ENCODE results near the gene UST.

Gene UST

DNA sequence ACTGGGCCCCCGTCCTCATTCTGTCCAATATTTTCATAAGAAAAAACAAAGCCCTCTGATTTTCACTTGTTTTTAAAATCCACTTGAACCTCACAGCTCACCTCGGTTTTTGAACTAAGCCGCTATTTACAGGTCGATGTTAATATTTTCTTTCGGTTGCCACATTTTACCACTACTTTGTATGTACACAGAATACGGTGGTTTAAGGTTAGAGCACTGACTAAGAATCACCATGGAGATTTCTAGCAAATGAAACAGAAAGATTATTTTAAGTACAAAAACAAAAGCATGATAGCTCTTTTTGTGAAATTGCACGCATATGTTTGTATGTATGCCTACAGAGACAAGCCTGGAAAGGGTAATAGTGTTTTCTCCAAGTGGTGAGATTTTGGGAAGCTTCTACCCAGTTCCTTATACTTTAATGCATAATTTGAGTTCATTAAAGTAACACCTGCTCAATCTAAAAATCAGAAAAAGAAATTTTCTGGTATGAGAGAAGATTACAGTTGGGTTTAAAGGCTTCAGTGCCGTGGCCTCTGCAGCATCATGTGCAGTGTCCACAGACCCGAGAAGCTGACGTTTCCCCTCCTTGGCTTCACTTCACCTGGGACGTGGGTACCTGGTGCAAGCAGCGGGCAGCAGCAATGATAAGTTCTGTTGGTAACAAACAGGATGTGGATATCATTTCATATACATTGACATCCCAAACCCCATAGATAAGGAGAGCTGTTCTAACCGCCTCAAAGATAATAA is 144.0 kb downstream of the UST start:
- TF ChIP-seq, protein P1, sequence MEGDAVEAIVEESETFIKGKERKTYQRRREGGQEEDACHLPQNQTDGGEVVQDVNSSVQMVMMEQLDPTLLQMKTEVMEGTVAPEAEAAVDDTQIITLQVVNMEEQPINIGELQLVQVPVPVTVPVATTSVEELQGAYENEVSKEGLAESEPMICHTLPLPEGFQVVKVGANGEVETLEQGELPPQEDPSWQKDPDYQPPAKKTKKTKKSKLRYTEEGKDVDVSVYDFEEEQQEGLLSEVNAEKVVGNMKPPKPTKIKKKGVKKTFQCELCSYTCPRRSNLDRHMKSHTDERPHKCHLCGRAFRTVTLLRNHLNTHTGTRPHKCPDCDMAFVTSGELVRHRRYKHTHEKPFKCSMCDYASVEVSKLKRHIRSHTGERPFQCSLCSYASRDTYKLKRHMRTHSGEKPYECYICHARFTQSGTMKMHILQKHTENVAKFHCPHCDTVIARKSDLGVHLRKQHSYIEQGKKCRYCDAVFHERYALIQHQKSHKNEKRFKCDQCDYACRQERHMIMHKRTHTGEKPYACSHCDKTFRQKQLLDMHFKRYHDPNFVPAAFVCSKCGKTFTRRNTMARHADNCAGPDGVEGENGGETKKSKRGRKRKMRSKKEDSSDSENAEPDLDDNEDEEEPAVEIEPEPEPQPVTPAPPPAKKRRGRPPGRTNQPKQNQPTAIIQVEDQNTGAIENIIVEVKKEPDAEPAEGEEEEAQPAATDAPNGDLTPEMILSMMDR (IDR thresholded peaks at IDR 0.05; ENCODE audit: extremely low read depth, missing control alignments) = no peak
- no peak for DNase-seq (ENCODE audit: low spot score)

DNA sequence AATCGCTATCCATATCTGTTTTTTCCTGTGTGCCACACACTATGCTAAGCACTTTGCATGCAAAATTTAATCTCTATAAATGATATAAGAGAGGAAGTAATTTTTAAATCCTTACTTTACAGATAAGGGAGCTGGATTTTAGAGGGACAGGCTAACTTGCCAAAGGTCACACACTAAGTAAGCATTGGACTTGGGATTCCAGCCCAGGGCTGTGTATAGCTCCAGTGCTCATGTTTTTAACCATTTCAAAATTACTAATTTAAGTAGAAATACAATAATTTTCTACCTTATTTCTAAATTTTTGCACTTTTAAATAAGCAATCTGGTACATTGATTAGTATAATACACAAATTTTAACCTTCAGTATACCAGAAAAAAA is 144.6 kb downstream of the UST start:
- DNase-seq (ENCODE audit: low spot score) = no peak
- TF ChIP-seq, protein P1 (IDR thresholded peaks at IDR 0.05; ENCODE audit: extremely low read depth, missing control alignments) = no peak

DNA sequence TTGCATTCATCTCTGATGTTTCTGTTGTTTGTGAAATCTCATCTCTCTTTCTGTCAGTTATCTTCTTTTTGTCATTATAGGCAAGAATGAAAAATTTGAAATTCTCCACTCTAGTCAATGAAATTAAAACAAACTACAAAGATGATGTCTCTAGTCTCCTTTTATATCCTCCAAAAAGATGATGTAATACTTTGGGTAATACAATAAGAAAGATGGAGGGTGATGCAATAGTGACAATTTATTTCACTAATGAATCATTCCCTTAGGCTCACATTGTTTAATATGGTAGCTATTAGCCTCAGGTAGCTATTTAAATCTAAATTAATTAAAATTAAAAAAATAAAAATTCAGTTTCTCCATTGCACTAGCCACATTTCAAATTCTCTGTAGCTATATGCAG is 145.4 kb downstream of the UST start:
- DNase-seq (ENCODE audit: low spot score) = no peak
- TF ChIP-seq, protein P1 (IDR thresholded peaks at IDR 0.05; ENCODE audit: extremely low read depth, missing control alignments) = no peak

DNA sequence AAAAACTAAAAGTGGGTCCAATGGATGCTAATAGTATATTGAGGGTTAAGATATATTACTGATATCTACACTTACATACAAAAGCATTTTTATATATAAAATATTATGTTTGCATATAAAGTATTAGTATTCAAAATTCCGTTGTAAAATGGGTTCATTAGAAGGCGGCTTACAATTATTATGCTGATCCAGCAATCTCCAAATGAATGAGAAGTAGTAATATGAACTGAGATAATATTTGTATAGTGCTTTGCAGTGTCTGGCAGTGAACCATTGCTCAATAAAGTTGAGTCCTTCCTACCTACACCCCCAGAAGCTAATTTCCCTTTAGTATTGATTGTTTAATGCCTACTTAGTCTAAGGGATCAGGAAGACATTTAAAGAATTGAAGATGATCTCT is 146.2 kb downstream of the UST start:
- no peak for DNase-seq (ENCODE audit: low spot score)
- TF ChIP-seq, protein P1 (IDR thresholded peaks at IDR 0.05; ENCODE audit: extremely low read depth, missing control alignments) = no peak

DNA sequence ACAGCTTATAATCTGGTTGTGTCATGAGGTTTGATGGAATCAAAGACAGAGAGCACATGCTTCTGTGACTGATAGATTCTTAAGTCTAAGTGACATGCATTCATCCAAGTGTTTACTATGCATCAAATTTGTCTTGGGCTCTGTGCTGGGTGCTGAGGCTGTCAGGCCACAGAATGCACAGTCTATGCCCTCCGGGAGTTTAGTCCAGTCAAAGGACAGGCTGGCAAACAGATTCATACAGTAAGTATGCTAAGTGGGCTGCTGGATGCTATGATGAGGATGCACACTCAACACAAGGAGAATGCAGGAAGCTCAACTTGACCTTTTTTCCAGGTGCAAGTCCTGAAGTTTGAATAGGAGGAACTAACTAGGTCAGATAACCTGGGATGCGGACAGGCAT is 146.7 kb downstream of the UST start:
- TF ChIP-seq, protein P1 (IDR thresholded peaks at IDR 0.05; ENCODE audit: extremely low read depth, missing control alignments) = no peak
- DNase-seq (ENCODE audit: low spot score) = no peak

DNA sequence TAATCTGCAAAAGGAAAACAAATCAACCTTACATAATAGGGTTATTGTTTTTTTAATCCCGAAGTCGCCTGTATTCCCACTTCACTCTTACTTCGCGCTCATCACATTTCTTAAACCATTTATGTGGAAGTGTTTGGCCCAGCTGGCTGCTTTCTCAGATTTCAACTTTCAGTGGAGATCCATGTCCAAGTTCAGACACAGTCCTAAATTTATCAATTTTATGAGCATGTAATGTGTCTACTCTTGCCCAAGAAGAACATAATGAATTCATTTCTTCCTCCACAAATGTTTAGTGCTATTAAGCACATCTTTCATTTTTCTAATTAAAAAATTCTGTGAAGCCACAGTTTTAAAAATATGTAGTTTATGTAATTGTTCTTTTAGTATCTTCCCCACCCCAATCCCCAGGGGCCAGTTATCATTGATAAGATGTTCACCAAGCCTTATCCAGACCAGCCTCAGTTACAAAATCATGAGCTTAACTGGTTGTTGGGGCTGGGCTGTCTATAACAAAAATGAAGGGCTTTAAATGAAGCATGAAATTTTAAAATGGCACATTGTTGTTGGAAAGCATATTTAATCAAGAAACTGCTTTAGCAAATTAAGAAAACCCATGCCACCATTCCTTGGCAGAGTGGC is 151.7 kb downstream of the UST start:
- no peak for DNase-seq (ENCODE audit: low spot score)
- TF ChIP-seq, protein P1 (IDR thresholded peaks at IDR 0.05; ENCODE audit: extremely low read depth, missing control alignments) = no peak

Measured in GM20000 (cell line).